Prostate gland (tissue), 2 donors: ENCODE results near the gene GRIK5. TPM values are rescaled to one million over a fixed set of nuclear protein-coding genes. Genes with fewer than 3 reads are reported as not detected.

Experiments
- DNase-seq: peaks from one replicate; pipeline ENCODE4 v3.0.0-alpha.2; 2019; ENCODE audit warnings: low spot score
- H3K27ac ChIP-seq, 2 donors: fragments of 200-600 bp; sonication (generic); 2 replicates each; pipeline ENCODE4 v1.5.1; 2017 to 2019
- H3K27me3 ChIP-seq: fragments of 200-600 bp; sonication (generic); replicated peaks from 2 replicates; pipeline ENCODE4 v1.5.1; 2019; ENCODE audit not compliant: insufficient read depth
- H3K36me3 ChIP-seq, 2 donors: fragments of 200-600 bp; sonication (generic); 1 replicate in 1 of 2; 2 replicates in 1 of 2; pipeline versions ENCODE4 v1.5.1 to v1.8.1; 2017 to 2019
- H3K4me1 ChIP-seq: fragments of 200-600 bp; sonication (generic); replicated peaks from 2 replicates; pipeline ENCODE4 v1.5.1; 2019
- H3K4me3 ChIP-seq, 2 donors: fragments of 200-600 bp; sonication (generic); 2 replicates each; pipeline ENCODE4 v1.5.1; 2017 to 2019
- H3K9me3 ChIP-seq: fragments of 200-600 bp; sonication (generic); 2 replicates; pipeline ENCODE4 v1.5.1; 2017
- CTCF ChIP-seq, 4 experiments: fragments of 200-600 bp in 2 of 4; fragments of 450-650 bp in 2 of 4; sonication (generic) in 2 of 4; IDR thresholded peaks; 1 replicate in 3 of 4; 2 replicates in 1 of 4; pipeline ENCODE4 v1.5.1; 2016 to 2019; ENCODE audit warnings: antibody characterized with exemption in 4 of 4, mild to moderate bottlenecking in 2 of 4, moderate library complexity in 2 of 4
- POLR2A ChIP-seq: fragments of 450-650 bp; IDR thresholded peaks from one replicate; pipeline ENCODE4 v1.6.1; 2016; ENCODE audit warnings: antibody characterized with exemption, mild to moderate bottlenecking
- POLR2AphosphoS5 ChIP-seq: sonication (generic); formaldehyde crosslinking; IDR thresholded peaks from one replicate; pipeline ENCODE4 v1.6.1; 2017; ENCODE audit warnings: antibody characterized with exemption
- WGBS: methylation state at CpG from one replicate; pipeline ENCODE4 v1.1.5; 2018; 5-methylcytosine and 5-hydroxymethylcytosine counted together
- intact Hi-C: fragments of 100-400 bp; cut with DNase I; formaldehyde crosslinking; loops from one replicate; pipeline ENCODE4 v1.14.2; 2022
- total RNA-seq, 2 donors: library from RNA; depleted of rRNA; stranded (reverse); fragments of >200 nt; gene quantifications; one replicate each; pipeline ENCODE4 v1.1.0, GENCODE V29; 2016

Gene GRIK5
- total RNA-seq, 2 donors from 2014 or later: 1.3 to 25.2 TPM

GRCh38 chr19:42052241-42052863 is 17.7 kb downstream of the GRIK5 start:
- Histone ChIP-seq H3K9me3 (no peaks in the 10 kb centered on the region), H3K4me1 (no peaks in the 10 kb centered on the region), H3K27ac (no peak overlapping the region), H3K27me3 (no peaks in the 10 kb centered on the region), H3K36me3 (no peaks in the 10 kb centered on the region), H3K4me3 (no peak overlapping the region)
- TF ChIP-seq POLR2A (no peak), POLR2AphosphoS5 (no peak), CTCF (IDR thresholded peaks at IDR 0.05) (no peak)
- WGBS: 75% methylated on average over 10 of the region's 10 CpGs
- no peak for DNase-seq
- intact Hi-C loops: no loop called here

GRCh38 chr19:42051166-42052115 is 18.6 kb downstream of the GRIK5 start:
- H3K4me1 ChIP-seq: no peaks in the 10 kb centered on the region
- DNase-seq: no peak
- no peaks in the 10 kb centered on the region for H3K27me3 ChIP-seq
- no peak overlapping the region for H3K4me3 ChIP-seq
- WGBS: 90% methylated on average over 14 of the region's 14 CpGs
- TF ChIP-seq CTCF (IDR thresholded peaks at IDR 0.05): no peak
- no peak for TF ChIP-seq POLR2A
- TF ChIP-seq POLR2AphosphoS5: no peak
- H3K27ac ChIP-seq: no peak overlapping the region
- no peaks in the 10 kb centered on the region for H3K9me3 ChIP-seq
- H3K36me3 ChIP-seq: no peaks in the 10 kb centered on the region
- intact Hi-C loops: no loop called here

- Histone ChIP-seq H3K9me3 (no peaks in the 10 kb centered on the region), H3K27me3 (no peaks in the 10 kb centered on the region), H3K27ac (peak overlapping the region in 1 of 2 donors; percentile 25), H3K4me1 (no peaks in the 10 kb centered on the region), H3K36me3 (no peaks in the 10 kb centered on the region), H3K4me3 (peak overlapping the region in 1 of 2 donors; percentile 4)
- DNase-seq: peak; percentile 34
- intact Hi-C loops: no loop called here
- WGBS: 33% methylated on average over 4 of the region's 4 CpGs
- peak; percentile 80 for TF ChIP-seq POLR2AphosphoS5
- TF ChIP-seq CTCF (IDR thresholded peaks at IDR 0.05): no peak
- TF ChIP-seq POLR2A: no peak
Observed at GRCh38 chr19:42048992-42049391, 21.0 kb downstream of the GRIK5 start.

GRCh38 chr19:42045575-42045974 is 24.4 kb downstream of the GRIK5 start:
- Histone ChIP-seq H3K27me3 (no peaks in the 10 kb centered on the region), H3K9me3 (no peaks in the 10 kb centered on the region), H3K27ac (no peak overlapping the region), H3K4me3 (no peak overlapping the region), H3K36me3 (no peaks in the 10 kb centered on the region), H3K4me1 (no peaks in the 10 kb centered on the region)
- no peak for DNase-seq
- intact Hi-C loops: no loop called here
- TF ChIP-seq POLR2AphosphoS5 (no peak), POLR2A (no peak), CTCF (IDR thresholded peaks at IDR 0.05) (no peak)
- 95% methylated on average over 7 of the region's 7 CpGs for WGBS
